IMR-90 (cell line): Measurements from ENCODE around the gene PRODH.
"Not testable (repeated sequence)": the region's sequence is repeated elsewhere in the genome, so short reads cannot be mapped to it uniquely, and the experiment has no call there.

Experiments
- CHD1 ChIP-seq: IDR thresholded peaks from 2 replicates; pipeline ENCODE4 v1.6.1; 2012; ENCODE audit warnings: low read depth, low read length, improper control_type of control experiment
- MAFK ChIP-seq: IDR thresholded peaks from 2 replicates; pipeline ENCODE4 v1.6.1; 2012; ENCODE audit warnings: low read depth, low read length, improper control_type of control experiment
- POLR2A ChIP-seq: IDR thresholded peaks from 2 replicates; pipeline ENCODE4 v1.6.1; 2012; ENCODE audit warnings: mild to moderate bottlenecking, low read depth, low read length
- SMC3 ChIP-seq: fragments of 150-350 bp; IDR thresholded peaks from 2 replicates; pipeline ENCODE4 v1.6.1; 2016; ENCODE audit warnings: low read depth, mild to moderate bottlenecking, antibody characterized with exemption, low read length, moderate library complexity
- TF ChIP-seq, protein P1 (sequence below): conservative IDR thresholded peaks from 2 replicates; pipeline ENCODE4 v1.5.1; 2012; ENCODE audit warnings: mild to moderate bottlenecking, low read depth, low read length, improper control_type of control experiment

GRCh38 chr22:18893775-18894174 is 42.3 kb downstream of the PRODH start:
- TF ChIP-seq POLR2A, MAFK, SMC3, CHD1: not testable (repeated sequence)
- TF ChIP-seq, protein P1, sequence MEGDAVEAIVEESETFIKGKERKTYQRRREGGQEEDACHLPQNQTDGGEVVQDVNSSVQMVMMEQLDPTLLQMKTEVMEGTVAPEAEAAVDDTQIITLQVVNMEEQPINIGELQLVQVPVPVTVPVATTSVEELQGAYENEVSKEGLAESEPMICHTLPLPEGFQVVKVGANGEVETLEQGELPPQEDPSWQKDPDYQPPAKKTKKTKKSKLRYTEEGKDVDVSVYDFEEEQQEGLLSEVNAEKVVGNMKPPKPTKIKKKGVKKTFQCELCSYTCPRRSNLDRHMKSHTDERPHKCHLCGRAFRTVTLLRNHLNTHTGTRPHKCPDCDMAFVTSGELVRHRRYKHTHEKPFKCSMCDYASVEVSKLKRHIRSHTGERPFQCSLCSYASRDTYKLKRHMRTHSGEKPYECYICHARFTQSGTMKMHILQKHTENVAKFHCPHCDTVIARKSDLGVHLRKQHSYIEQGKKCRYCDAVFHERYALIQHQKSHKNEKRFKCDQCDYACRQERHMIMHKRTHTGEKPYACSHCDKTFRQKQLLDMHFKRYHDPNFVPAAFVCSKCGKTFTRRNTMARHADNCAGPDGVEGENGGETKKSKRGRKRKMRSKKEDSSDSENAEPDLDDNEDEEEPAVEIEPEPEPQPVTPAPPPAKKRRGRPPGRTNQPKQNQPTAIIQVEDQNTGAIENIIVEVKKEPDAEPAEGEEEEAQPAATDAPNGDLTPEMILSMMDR: not testable (repeated sequence)
